Osteoblast (primary cell): ENCODE results near the gene SYT13. TPM values are rescaled to one million over a fixed set of nuclear protein-coding genes. Genes with fewer than 3 reads are reported as not detected.

ENCODE experiments used
- DNase-seq: peaks from one replicate; pipeline ENCODE4 v3.0.0; 2011; ENCODE audit warnings: low spot score, mixed read lengths; ENCODE audit not compliant: insufficient read length; ENCODE audit errors: missing footprints
- H2AFZ ChIP-seq: 2 replicates; pipeline ENCODE4 v1.6.0; 2011; ENCODE audit warnings: mild to moderate bottlenecking, low read length
- H3K27ac ChIP-seq: 2 replicates; pipeline ENCODE4 v1.5.1; 2011; ENCODE audit warnings: mild to moderate bottlenecking, low read depth, low read length, moderate library complexity
- H3K27me3 ChIP-seq: 2 replicates; pipeline ENCODE4 v1.6.0; 2012; ENCODE audit warnings: mild to moderate bottlenecking, control low read depth, inconsistent platforms, low read length, moderate library complexity; ENCODE audit not compliant: insufficient read depth
- H3K36me3 ChIP-seq: 2 replicates; pipeline ENCODE4 v1.5.1; 2011; ENCODE audit warnings: mild to moderate bottlenecking, low read length, control low read depth, moderate library complexity; ENCODE audit not compliant: insufficient read depth
- H3K4me1 ChIP-seq: 2 replicates; pipeline ENCODE4 v1.5.1; 2011; ENCODE audit warnings: mild to moderate bottlenecking, low read length, control low read depth, moderate library complexity; ENCODE audit not compliant: insufficient read depth
- H3K4me2 ChIP-seq: 2 replicates; pipeline ENCODE4 v1.6.0; 2011; ENCODE audit warnings: mild to moderate bottlenecking, low read length; ENCODE audit not compliant: insufficient read depth
- H3K4me3 ChIP-seq: fragments of 200-600 bp; sonication (generic); 3 replicates; pipeline ENCODE4 v1.5.1; 2012; ENCODE audit warnings: mild to moderate bottlenecking, low read length, inconsistent platforms; ENCODE audit not compliant: insufficient read depth
- H3K79me2 ChIP-seq: 2 replicates; pipeline ENCODE4 v1.6.0; 2012; ENCODE audit warnings: mild to moderate bottlenecking, low read length, control low read depth, inconsistent platforms; ENCODE audit not compliant: insufficient read depth
- H3K9me3 ChIP-seq: 2 replicates; pipeline ENCODE4 v1.5.1; 2011; ENCODE audit warnings: low read depth, low read length, control low read depth
- H4K20me1 ChIP-seq: 2 replicates; pipeline ENCODE4 v1.6.0; 2012; ENCODE audit warnings: mild to moderate bottlenecking, low read length, control low read depth; ENCODE audit not compliant: insufficient read depth
- total RNA-seq: library from RNA; depleted of rRNA; stranded (reverse); fragments of >200 nt; gene quantifications from 2 replicates; pipeline ENCODE4 v1.2.3, GENCODE V29; 2012
- TF ChIP-seq, protein P1 (sequence below): IDR thresholded peaks from 2 replicates; pipeline ENCODE4 v1.5.1; 2011; ENCODE audit warnings: mild to moderate bottlenecking, low read depth, low read length, moderate library complexity; ENCODE audit errors: extremely low read depth

Gene SYT13, protein sequence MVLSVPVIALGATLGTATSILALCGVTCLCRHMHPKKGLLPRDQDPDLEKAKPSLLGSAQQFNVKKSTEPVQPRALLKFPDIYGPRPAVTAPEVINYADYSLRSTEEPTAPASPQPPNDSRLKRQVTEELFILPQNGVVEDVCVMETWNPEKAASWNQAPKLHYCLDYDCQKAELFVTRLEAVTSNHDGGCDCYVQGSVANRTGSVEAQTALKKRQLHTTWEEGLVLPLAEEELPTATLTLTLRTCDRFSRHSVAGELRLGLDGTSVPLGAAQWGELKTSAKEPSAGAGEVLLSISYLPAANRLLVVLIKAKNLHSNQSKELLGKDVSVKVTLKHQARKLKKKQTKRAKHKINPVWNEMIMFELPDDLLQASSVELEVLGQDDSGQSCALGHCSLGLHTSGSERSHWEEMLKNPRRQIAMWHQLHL
- total RNA-seq: under 0.01 TPM in 2 replicates

DNA sequence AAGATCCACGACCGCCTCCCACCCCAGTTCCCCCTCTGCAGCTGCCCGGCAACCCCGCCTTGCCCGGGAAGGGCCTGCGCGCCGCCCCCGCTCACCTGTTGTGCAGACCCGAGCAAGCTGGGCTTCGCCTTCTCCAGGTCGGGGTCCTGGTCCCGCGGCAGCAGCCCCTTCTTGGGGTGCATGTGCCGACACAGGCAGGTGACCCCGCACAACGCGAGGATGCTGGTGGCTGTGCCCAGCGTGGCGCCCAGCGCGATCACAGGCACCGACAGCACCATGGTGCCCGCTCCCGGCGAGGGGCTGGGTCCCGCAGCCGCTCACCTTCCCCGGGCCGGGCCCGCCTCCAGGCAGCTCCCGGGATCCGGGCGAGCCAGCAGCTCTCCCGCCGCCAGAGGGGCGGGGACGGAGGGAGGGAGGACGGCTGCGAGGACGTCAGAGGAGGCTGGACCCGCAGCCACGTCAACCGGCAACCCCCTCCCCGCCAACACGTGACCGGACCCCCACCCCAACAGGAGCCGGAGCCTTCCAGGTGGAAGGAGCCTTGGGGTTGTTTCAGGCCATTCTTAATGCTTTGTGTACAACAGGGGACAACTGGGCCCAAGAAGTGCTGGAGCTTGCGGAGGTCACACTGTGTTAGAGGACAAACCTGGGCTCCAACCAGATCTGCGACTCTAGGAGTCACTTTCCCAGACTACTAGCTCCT lies at the start of gene SYT13:
Gene SYT13 (minus strand): TSS at position 412 of the 703 bp plus-strand sequence. CDS start 134 bp downstream, at position 278.
- Histone ChIP-seq H3K4me2 (no peak within 1 kb of the TSS), H4K20me1 (no peaks in the 10 kb centered on the region), H3K4me1 (peaks cover 4% of the 10 kb centered on the region), H3K36me3 (no peaks in the 10 kb centered on the region), H3K27ac (no peak within 1 kb of the TSS), H3K4me3 (no peak within 1 kb of the TSS), H3K27me3 (peaks cover 42% of the 10 kb centered on the region), H2AFZ (no peak within 1 kb of the TSS), H3K79me2 (no peaks in the 10 kb centered on the region), H3K9me3 (peaks cover 7% of the 10 kb centered on the region)
- peak; percentile 81 for DNase-seq
- TF ChIP-seq, protein P1, sequence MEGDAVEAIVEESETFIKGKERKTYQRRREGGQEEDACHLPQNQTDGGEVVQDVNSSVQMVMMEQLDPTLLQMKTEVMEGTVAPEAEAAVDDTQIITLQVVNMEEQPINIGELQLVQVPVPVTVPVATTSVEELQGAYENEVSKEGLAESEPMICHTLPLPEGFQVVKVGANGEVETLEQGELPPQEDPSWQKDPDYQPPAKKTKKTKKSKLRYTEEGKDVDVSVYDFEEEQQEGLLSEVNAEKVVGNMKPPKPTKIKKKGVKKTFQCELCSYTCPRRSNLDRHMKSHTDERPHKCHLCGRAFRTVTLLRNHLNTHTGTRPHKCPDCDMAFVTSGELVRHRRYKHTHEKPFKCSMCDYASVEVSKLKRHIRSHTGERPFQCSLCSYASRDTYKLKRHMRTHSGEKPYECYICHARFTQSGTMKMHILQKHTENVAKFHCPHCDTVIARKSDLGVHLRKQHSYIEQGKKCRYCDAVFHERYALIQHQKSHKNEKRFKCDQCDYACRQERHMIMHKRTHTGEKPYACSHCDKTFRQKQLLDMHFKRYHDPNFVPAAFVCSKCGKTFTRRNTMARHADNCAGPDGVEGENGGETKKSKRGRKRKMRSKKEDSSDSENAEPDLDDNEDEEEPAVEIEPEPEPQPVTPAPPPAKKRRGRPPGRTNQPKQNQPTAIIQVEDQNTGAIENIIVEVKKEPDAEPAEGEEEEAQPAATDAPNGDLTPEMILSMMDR: no peak

GRCh38 chr11:45335434-45335833 lies 49.3 kb upstream of the SYT13 start:
- peaks cover 20% of the 10 kb centered on the region for H3K4me1 ChIP-seq
- no peak overlapping the region for H3K27ac ChIP-seq
- no peaks in the 10 kb centered on the region for H3K79me2 ChIP-seq
- H3K4me2 ChIP-seq: no peak overlapping the region
- no peak overlapping the region for H2AFZ ChIP-seq
- H3K36me3 ChIP-seq: no peaks in the 10 kb centered on the region
- H3K27me3 ChIP-seq: peaks cover 12% of the 10 kb centered on the region
- H4K20me1 ChIP-seq: no peaks in the 10 kb centered on the region
- no peak overlapping the region for H3K4me3 ChIP-seq
- no peak for DNase-seq
- TF ChIP-seq, protein P1: no peak
- no peaks in the 10 kb centered on the region for H3K9me3 ChIP-seq

DNA sequence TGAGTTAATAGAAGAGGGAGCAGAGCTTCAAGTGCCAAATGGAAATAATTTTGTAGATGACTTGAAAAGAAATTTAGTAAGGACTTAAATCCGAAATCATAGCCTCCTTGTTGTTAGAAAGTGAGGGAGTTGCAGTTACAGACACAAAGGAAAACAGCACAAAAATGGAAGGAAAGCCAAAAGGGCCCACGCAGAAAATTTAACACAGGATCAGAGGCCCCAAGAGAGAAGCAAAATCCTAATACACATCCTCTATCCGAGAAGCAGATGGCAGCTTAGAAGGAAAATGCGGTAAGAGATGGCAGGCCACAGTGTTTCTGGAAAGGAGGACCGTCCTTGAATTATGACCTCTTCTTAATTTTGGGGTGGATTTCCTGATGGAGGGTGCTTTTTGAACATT lies 48.7 kb upstream of the SYT13 start:
- Histone ChIP-seq H3K9me3 (no peaks in the 10 kb centered on the region), H3K4me1 (peaks cover 16% of the 10 kb centered on the region), H3K4me3 (no peak overlapping the region), H3K4me2 (no peak overlapping the region), H4K20me1 (no peaks in the 10 kb centered on the region), H3K27me3 (peaks cover 16% of the 10 kb centered on the region), H3K27ac (no peak overlapping the region), H2AFZ (no peak overlapping the region), H3K36me3 (no peaks in the 10 kb centered on the region), H3K79me2 (no peaks in the 10 kb centered on the region)
- TF ChIP-seq, protein P1: no peak
- DNase-seq: no peak

GRCh38 chr11:45334410-45334809 lies 48.3 kb upstream of the SYT13 start:
- Histone ChIP-seq H4K20me1 (no peaks in the 10 kb centered on the region), H3K36me3 (no peaks in the 10 kb centered on the region), H3K27ac (no peak overlapping the region), H3K27me3 (peaks cover 16% of the 10 kb centered on the region), H3K4me1 (peaks cover 14% of the 10 kb centered on the region), H2AFZ (no peak overlapping the region), H3K4me2 (no peak overlapping the region), H3K79me2 (no peaks in the 10 kb centered on the region), H3K9me3 (no peaks in the 10 kb centered on the region), H3K4me3 (no peak overlapping the region)
- TF ChIP-seq, protein P1: no peak
- DNase-seq: no peak
